GM10266 (cell line): ENCODE measurements around the gene PNMA6E.
"Not testable (repeated sequence)": the region's sequence is repeated elsewhere in the genome, so short reads cannot be mapped to it uniquely, and the experiment has no call there.

Experiments
- DNase-seq: peaks from one replicate; pipeline ENCODE4 v3.0.0; 2012; ENCODE audit errors: extremely low spot score
- CTCF ChIP-seq: IDR thresholded peaks from 2 replicates; pipeline ENCODE4 v1.5.1; 2012; ENCODE audit warnings: mild to moderate bottlenecking, low read depth; ENCODE audit not compliant: control insufficient read depth, insufficient read depth; ENCODE audit errors: missing control alignments

PNMA6E gene

GRCh38 chrX:153398275-153398960 is 2.7 kb downstream of the PNMA6E start:
- no peak for TF ChIP-seq CTCF
- no peak for DNase-seq

GRCh38 chrX:153397256-153397960 is 3.7 kb downstream of the PNMA6E start:
- TF ChIP-seq CTCF: no peak
- DNase-seq: no peak

GRCh38 chrX:153396320-153397195 is 4.6 kb downstream of the PNMA6E start:
- no peak for DNase-seq
- TF ChIP-seq CTCF: no peak

- no peak for DNase-seq
- TF ChIP-seq CTCF: no peak
These were observed 5.4 kb downstream of the PNMA6E start for GRCh38 chrX:153395613-153396319.

GRCh38 chrX:153394612-153395011 is 6.5 kb downstream of the PNMA6E start:
- no peak for TF ChIP-seq CTCF
- no peak for DNase-seq

- DNase-seq: no peak
- TF ChIP-seq CTCF: no peak
These were observed 8.4 kb downstream of the PNMA6E start for GRCh38 chrX:153392642-153393321.

GRCh38 chrX:153389460-153389768 is 11.7 kb downstream of the PNMA6E start:
- not testable (repeated sequence) for DNase-seq
